ENCODE results near the gene DCDC2.
A peak's percentile ranks its signal among the peaks of the same experiment; 100 is the strongest.
"Not testable (repeated sequence)": the region's sequence is repeated elsewhere in the genome, so short reads cannot be mapped to it uniquely, and the experiment has no call there.

Gene DCDC2

DNA sequence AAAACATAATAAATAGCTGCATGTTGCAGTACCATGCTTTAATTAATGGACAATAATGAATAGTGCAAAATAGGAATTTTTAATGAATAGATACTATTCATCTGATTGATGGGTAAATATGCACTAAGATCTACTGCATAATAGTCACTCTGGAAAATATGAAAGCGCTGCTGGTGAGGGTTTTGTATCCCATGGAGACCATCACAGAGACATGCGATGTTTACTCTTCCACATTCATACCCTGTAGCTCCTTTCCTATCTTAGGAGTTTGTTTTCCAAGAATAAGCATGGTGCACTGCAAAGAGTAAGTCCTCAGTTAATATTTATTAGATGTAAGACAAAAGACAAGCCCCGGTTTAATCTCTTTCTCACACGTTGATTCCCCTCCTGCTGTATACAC, 150.4 kb downstream of the DCDC2 start:
- FAIRE-seq, result no peak

DNA sequence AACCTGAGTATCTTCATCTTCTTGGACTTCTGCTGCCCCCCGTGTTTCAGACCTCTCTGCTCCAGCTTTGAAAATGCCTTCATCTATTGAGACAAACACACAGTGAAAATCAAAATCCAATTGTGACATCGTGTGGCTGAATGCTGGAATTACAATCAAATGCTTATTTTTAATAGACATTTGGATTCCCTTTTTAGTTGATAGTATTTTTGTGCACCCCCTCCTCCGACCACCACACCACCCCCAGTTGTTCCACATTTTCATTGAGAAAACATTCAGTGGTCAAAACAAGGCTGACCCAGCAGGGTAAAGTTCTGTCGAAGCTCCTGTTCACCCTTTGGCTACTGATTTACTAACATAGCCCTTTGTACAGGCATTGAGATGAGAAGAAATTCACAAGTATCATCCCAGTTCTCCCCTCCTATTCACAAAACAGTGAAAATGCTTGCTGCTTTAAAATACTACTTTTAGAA, 152.8 kb downstream of the DCDC2 start:
- peak; percentile 60 for FAIRE-seq

DNA sequence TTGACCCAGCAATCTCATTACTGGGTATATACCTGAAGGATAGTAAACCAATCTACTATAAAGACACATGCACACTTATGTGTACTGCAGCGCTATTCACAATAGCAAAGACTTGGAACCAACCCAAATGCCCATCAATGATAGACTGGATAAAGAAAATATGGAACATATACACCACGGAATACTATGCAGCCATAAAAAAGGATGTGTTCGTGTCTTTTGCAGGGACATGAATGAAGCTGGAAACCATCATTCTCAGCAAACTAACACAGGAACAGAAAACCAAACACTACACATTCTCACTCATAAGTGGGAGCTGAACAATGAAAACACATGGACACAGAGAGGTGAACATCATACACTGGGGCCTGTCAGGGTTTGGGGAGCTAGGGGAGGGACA, 153.7 kb downstream of the DCDC2 start:
- not testable (repeated sequence) for FAIRE-seq

DNA sequence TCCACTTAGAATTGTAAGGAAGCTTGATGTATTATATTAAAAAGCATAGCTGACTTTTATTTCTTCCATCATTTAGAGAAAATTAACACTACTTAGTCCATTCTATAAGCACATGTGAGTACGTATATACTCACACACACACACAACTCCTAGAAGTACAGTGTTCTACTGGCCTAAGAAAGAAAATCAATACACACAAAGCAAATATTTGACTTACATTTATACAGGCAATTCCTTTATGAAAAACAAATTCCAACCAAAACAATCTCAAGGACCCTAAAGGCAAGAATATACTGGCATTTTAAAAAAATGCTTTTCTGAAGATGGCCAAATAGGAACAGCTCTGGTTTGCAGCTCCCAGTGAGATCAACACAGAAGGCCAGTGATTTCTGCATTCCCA, 160.0 kb downstream of the DCDC2 start:
- FAIRE-seq, result no peak

DNA sequence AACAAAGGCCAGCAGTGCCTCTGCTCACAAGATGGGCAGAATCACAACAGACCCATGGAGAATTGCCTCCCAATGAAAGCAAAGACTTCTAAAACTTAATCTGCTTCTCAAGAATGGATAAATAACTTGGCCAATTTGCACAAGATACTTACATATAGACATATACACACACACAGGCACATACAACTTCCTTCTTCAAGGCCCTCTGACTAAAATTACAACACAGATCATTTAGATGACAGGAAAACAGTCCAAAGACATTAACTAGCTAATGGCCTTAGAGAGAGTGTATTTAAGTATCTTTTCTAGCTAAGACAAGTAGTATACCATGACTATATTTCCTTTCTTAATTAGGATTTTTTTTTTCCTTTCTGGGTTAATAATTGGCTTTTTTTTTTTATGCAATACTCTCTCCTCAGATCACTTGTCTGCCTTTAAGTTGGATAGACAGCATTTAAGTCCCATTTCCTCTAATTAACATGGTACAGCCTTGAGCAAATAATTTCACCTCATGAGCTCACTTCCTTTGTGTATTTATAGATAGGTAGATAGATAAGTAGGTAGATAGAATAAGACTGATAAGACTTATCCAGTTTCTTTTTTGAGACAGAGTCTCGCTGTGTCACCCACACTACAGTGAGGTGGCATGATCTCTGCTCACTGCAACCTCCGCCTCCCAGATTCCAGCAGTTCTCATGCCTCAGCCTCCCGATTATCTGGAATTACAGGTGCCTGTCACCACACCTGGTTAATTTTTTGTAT, 161.8 kb downstream of the DCDC2 start:
- no peak for FAIRE-seq

DNA sequence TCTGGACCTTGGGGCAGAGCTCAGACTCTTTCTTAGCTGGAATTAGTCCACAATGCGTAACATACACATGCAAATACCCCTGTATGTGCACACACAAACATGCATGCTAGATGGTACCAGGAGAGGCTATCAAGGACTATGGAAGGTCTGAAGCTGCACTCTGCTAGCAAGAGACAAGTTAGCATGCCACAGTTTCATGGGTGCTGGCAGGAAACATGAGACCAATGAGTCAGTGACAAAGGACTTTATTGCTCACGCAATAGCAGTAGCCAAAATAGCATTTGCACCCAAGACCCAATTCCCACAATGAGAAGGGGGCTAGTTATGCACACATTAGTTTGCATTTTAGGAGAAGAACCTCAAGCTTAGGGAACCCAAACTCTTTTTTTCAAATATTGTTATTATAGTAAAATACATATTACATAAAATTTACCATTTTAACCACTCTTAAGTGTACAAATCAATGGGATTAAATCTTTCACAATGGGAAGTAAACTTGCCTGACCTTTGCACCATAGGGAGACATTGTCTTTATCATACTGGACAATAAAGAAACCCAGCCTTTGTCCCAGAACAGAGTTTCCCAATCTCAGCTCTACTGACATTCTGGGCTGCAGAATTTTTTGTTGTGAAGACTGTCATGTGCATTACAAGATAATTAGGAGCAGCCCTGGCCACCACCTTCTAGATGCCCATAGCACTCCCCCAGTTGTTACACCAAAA, 162.7 kb downstream of the DCDC2 start:
- FAIRE-seq, result no peak

DNA sequence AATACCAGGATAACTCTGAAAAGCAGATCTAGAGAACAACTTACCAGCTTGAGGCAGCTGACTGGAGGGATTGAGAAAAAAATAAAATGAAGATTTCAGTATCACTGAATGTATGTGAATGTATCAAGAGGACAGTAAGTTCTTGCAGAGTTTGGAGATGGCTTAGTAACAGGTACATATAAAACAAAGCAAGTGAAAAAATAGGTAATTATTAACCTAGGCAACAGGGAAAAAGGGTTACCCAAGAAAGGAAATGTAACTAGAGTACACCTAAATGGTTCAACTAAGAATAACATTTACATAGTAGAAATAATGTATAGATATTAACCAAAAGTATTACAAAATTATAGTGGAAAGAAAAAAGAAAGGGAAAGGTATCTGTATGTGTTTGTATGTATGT, 164.5 kb downstream of the DCDC2 start:
- FAIRE-seq, result no peak

DNA sequence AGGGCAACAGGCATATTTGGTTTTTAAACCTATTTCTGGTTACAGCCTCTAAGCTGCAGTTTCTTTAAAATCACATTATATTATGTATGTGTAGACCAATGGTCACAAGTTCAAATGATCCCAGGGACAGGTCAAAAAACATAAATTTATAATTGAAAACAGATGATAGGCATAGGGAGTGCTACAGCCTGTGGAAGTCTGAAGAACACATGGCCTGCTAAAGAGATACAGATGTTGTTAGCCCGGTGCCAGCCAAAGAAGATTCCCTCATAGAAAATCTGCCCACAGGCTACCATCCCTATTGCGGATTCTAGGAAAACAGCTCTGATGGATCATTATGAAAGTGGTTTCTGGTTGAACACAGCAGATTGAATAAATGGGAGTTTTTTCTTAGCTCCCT, 166.5 kb downstream of the DCDC2 start:
- no peak for FAIRE-seq

DNA sequence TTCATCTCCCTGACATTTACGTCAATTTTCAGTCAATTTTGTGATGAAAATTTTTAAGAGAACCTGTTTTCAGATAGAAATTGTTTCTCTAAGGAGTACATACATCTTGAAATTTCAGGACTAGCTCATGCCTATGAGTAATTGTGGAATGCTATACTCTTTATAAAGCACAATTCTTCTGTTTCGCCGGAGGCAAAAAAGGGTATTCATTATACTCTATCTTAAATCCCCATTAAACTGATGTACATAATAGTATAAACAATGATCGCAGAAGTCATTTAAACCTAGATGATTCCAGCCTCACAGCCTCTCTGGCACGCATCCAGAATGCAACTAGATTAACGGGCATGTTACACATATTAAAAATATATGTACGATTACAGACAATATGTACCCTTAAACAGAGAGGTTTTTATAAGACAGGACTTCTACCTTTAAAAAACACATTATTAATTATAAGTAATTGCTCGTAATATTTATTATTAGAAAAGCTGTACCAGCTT, 169.2 kb downstream of the DCDC2 start:
- FAIRE-seq, result no peak

DNA sequence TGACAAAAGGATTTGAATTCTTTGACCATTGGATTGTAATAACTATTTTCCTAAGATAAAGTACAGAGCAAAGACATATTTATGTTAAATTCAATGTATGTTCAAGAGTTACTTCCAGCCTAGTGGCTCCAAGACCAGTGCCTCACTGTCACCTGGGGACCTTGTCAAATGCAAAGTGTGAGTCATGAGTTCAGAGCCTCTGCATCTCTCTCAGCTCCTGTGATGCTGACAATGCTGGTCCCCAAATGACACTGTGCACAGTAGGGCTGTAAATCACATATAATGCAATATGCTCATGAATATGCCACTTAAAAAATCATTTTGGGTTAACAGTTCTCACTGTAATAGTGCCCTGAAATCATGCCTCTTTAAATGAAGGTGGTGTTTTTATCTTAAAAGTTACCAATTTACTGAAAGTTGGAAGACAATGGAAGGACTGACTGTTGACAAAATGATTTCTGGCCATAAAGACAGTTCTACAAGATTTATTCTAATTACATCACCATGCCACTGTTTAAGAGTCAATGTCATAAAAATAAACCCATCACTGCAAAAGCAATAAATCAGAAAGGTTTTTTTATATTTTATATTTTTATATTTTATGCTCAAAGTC, 169.8 kb downstream of the DCDC2 start:
- FAIRE-seq, result no peak

DNA sequence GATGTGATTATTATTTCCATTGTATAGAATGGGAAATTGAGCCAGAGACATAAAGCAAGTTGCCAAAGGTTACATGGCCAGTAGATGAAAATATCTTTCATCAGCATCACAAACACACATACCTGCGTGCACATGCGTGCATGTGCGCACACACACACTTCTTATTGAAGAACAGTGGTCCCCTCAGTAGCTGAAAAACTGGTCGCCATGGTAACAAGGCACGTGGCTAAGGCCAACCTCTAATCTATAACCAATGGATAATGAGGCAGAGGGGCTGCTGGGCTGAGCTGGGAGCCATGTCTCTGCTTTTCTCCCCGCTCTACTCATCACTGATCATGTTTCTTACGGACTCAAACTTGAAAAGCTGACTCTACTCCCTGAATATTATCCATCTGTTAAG, 171.5 kb downstream of the DCDC2 start:
- FAIRE-seq, result no peak

DNA sequence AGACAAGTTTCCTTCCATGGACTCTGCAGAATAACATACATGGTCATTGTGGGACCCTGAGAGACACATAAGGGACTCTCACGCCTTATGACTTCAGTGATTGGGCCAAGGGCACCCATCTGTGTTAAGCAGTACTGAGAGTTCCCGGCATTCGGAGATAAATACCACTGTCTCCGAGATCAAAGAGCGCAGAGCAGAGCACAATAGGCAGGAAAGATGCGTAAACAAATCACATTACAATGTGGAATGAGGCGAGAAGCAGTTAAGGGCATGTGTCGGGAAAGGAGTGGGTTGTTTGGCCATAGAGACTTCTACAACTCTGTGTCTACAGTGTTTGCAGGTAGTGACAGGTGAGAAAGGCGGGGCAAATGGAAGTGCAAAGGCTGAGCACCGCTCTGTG, 174.3 kb downstream of the DCDC2 start:
- no peak for FAIRE-seq

DNA sequence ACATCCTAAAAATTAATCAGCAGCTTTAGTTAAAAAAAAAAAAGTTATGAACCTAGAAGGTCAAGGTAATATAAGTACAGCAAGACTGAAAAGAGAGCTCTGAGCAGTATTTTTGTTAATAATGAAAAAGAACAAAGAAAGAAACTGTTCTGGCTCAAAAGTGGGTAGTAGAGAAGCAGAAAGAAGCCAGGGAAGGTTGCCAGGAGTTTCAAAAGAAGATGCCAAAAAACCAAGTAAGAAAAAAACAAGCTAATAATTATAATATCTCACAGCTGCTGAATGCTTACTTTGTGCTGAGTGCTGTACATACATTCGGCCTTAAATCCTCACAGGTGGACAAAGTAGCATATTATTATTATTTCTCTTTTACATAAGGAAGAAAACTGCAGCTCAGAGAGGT, 200.0 kb downstream of the DCDC2 start:
- FAIRE-seq, result no peak

DNA sequence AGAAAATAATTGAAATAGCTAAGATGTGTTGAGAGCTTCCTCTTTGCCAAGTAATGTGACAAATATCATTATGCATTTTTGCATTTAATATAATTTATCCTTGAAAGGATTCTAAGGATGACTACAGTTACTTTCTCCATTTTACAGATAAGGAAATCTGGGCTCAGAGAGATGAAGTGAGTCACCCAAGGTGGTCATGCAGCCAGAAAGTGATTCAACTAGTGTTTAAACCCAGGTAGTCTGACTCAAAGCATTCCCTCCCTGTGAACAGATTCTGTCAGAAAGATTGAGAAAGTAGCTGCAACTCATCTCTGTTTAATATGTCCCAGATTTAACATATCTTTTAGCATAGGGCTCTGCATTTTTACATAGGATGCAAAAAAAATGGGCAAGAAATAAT, 203.7 kb downstream of the DCDC2 start:
- no peak for FAIRE-seq

DNA sequence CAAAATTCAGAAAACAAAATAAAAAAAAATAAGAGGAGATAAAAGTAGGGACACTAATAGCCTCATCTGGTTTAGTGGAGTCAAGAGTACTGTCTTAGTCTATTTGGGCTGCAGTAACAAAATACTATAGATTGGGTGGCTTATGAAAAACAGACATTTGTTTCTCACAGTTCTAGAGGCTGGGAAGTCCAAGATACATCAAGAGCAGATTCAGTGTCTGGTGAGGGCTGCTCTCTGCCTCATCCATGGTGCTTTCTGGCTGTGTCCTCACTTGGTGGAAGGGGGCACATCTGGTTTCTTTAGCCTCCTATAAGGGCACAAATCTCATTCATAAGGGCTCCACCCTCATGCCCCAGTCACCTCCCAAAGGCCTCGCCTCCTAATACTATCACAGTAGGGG, 205.8 kb downstream of the DCDC2 start:
- no peak for FAIRE-seq

DNA sequence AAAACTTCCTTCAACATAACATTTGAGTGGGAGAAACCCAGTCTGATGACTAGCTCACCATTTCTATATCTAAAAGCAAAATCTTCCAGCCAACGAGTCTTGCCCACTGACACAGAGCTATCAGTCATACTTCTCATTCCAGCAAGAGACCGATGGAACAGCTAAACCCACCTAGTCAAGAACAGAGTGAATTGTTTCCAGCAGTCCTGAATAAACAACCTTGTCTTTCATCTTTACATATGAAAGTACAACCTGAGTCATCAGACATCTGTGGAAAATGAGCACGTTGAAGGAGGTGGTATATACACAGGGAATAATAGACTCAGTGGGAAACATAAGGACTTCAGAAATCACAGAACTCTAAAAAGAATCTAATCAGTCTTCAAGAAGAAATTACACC, 208.0 kb downstream of the DCDC2 start:
- no peak for FAIRE-seq

DNA sequence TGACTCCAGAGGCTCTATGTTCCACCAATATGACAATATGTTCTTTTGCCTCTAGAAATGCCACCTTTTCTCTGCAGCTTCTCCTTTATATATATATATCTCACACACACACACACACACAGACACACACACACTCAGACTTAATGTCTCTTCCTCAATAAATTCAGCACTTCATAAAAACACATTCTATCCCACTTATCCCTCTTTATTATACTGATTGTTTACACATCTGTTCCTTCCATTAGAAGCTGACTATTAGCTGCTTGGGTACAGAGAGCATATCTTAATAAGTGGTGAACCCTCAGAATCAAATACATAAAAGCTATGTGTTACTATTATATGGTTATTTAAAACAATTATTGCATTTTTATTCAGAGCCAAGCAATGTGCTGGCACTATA, 208.6 kb downstream of the DCDC2 start:
- no peak for FAIRE-seq

DNA sequence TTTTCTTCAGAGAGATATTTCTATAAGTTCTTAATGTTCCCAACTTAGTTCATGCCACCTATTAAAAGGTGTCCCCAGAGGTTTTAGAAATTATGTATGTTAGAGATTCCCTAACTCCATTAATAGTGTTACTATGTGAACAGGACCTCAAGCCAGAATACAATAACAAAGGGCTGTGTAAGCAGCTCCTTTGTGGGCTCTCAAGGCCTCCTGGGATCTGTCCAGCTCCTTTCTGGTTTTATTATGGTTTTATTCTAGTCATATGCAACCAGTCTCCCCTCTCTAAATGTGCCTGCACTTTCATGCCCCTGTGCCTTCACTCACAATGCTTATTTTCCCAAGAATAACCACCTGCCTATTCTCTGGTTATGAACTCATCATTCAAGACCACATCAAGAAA, 209.2 kb downstream of the DCDC2 start:
- no peak for FAIRE-seq

DNA sequence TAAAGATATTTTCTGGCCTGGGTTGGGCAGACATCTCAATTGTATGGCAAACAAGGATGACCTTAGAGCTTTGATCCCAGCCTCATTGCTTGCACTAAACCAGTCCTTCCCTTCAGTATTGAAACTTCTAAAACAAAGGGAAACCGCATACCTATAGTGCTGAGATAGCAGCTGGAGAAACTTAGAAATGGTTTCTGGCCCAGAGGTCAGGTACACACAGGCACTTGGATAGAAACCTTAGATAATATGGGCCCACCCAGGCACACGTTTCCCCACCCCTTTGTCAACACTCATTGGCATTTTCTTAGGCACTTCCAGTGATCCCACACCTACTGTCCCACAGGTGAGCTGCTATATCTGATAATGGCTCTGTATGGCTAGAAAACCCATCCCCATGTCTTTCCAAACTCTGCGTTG, 209.7 kb downstream of the DCDC2 start:
- FAIRE-seq, result no peak

DNA sequence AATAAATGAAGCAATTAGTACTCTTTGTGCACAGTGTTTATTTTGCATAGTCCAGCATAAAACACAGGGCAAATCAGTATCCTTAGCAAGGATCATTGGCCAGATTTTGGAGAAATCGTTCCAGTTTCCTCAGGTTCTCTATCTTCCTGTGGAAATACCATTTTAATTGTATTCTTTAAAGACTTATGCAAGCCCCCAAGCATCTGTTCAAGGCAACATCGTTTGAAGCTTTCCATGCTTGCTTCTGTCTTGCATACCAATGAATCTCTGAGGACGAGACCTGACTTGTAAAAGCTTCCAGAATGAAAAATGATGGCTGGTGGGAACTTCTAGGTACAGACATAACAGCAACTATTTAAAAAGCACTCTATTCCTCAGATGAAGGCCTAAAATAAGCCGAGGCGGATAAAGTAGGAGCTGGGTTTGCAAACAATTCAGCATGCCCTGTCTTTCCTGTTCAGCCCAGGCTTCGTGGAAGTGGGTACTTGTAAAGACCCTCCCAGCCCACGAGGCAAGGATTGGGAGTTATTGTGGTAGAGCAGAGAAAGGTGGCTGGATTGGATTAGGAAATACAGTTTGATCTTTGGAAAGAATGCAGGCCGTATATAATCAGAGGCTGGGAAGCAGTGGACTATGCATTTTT, 210.2 kb downstream of the DCDC2 start:
- no peak for FAIRE-seq

DNA sequence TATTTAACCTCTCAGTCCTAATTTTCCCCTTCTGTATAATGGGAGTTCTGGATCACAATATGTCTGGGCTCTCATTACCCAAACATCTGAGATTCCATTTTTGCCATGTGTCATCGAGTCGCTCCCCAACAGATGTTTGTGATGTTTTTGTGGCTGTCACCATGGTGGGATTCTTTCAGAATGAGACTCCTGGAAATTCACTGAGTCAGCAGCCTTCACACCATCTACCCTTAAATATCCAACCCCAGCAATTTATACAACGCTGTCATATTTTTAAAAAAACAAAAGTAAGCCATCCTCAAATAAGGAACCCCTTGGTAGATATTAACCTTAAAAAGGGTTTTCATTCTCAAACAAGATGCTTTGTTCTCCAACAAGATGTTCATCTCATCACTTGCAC, 211.0 kb downstream of the DCDC2 start:
- no peak for FAIRE-seq

DNA sequence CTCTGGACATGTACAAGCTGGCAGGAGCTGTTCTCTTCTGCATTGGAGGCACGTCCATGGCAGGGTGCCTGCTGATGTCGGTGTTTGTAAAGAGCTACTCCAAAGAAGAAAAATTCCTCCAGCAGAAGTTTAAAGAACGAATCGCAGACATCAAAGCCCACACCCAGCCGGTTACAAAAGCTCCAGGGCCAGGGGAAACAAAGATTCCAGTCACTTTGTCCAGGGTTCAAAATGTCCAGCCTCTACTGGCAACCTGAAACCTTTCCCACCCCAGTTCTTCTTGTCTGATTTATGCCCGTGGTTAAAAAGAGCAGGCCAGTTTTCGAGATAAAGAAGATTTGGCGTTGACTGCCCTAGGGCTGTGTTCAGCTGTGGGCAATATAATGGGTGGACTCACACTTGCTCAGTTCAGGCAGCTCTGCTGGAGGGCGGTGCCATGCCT, 212.1 kb downstream of the DCDC2 start:
- no peak for FAIRE-seq

DNA sequence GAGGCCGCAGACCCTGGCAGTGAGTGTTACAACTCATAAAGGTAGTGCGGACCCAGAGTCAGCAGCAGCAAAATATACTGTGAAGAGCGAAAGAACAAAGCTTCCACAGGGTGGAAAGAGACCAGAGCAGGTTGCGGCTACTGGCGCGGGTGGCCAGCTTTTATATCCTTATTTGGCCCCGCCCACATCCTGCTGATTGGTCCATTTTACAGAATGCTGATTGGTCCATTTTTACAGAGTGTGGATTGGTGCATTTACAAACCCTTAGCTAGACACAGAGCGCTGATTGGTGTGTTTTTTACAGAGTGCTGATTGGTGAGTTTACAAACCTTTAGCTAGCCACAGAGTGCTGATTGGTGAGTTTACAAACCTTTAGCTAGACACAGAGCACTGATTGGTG, 215.1 kb downstream of the DCDC2 start:
- FAIRE-seq, result not testable (repeated sequence)
